ENCODE measurements around the gene PDP2.
A peak's percentile ranks its signal among the peaks of the same experiment; 100 is the strongest.
"Not testable (repeated sequence)": the region's sequence is repeated elsewhere in the genome, so short reads cannot be mapped to it uniquely, and the experiment has no call there.

PDP2 gene

GRCh38 chr16:66856184-66856730 lies 24.1 kb upstream of the PDP2 start:
- DNase-seq, result no peak

DNA sequence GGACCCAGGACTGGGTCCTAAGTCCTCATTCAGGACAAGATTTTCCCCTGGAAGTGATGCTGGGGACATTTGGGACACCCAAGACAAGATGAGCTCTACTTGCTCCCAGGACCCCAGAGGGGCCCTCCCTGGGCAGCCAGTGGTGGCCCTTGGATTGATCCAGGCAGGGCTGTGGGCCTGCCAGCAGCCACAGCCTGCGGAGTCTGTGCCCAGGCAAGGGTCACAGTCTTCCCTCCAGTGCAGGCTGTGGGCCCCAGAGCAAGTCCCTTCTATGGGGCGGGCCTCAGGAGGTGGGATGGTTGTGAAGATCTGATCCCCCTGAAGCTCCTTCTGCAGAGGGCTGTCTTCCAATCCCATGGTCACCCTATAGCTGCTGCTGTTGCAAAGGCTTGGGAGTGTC lies 23.5 kb upstream of the PDP2 start:
- no peak for DNase-seq

GRCh38 chr16:66857437-66857836 lies 22.9 kb upstream of the PDP2 start:
- no peak for DNase-seq

- no peak for DNase-seq
Measured at GRCh38 chr16:66858740-66859396, 21.4 kb upstream of the PDP2 start.

DNA sequence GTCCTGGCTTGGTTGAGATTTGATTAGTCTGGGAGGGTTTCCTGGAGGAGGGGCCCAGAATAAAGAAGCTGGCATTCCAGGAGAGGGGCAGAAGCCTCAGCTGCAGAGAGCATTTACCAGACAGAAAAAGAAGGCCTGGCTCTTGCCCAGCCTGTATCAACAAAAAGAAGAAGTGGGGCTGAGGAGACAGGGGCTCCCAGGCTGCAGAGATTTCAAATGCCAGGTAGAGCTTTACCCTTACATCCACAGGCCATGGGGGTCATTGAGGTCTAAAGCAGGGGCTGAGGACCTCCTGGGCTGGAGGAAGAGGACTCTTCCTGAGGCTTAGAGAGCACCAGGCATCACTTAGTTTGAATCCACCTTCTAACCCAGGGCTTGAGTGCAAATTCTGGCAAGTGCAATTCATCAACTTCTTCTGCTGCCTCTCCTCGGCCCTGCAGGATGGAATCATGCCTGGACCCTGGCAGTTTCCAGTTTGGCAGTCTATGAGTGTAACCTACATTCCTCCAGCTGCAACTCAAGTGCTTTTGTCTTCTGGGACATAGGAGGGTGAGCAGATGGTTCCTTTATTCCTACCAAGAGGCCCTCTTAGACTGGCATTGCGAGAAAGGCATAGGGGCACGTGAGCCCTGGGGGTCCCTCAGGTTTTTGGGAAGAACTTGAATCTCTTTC lies 20.8 kb upstream of the PDP2 start:
- DNase-seq, result no peak

GRCh38 chr16:66862023-66862520 lies 18.2 kb upstream of the PDP2 start:
- DNase-seq, result no peak

DNA sequence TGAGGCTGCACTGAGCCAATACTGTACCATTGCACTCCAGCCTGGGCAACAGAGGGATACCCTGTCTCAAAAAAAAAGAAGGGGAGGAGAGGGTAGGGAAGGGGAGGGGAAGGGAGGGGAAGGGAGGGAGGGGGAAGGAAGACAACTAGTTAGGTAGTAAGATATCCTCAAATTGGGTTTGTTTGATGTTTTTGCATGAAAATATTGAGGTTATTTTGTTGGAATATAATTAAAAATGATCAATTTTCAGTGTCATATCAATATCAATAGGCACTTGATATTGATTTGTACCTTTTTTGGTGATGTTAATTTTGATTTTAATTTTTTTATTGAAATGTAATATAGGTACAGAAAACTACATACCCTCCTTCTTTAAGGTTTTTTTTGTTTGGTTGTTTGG lies 16.6 kb upstream of the PDP2 start:
- no peak for DNase-seq

- DNase-seq, result no peak
Measured at GRCh38 chr16:66869424-66869823, 10.9 kb upstream of the PDP2 start.

DNA sequence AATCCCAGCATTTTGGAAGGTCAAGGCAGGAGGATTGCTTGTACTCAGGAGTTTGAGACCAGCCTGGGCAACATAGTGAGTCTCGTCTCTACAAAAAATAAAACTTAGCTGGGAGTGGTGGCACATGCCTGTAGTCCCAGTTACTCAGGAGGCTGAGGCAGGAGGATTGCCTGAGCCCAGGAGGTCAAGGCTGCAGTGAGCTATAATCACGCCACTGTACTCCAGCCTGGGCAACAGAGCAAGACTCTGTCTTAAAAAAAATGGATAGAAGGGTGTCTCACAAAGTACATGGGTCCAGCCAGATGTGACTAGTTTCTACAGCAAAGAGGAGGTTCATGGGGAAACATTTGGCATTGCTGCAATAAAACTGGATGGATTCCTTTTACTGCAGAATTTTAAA lies 9.0 kb upstream of the PDP2 start:
- not testable (repeated sequence) for DNase-seq

DNA sequence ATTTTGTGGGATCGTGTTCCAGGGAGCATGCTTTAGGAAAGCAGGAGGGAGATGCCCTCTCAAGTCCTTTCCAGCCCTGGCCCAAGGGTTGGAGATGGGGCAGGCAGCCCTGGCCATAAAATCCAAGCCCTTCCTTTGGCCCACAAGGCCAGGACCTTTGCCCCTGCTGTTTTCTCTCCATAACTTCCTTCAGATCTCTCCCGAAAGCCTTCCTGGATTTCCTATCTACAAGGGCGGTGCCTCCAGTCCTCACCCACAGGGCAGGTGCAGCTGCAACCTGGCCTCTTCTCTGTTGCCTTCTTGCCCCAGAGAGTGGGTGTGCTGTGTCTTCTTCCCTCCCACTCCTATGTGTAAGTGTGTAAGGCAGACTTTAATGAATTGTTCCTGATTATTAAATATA lies 8.5 kb upstream of the PDP2 start:
- no peak for DNase-seq

DNA sequence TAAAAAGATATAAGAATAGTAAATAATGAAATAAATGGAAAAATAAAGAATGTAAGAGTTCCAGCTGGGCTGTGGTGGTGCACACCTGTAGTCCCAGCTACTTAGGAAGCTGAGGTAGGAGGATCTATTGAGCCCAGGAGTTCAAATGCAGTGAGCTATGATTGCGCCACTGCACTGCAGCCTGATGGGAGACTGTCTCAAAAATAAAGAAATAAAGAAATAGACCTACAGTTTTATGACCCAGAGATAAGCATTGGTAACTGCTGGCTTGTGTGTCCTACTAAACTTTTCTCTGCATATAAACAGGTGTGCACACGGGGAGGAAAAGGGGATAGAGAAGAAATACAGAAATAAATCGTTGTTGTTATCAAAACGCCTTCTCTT lies 7.8 kb upstream of the PDP2 start:
- DNase-seq, result no peak

- peak; percentile 96 for DNase-seq
Measured at GRCh38 chr16:66872943-66873684, 7.2 kb upstream of the PDP2 start.

DNA sequence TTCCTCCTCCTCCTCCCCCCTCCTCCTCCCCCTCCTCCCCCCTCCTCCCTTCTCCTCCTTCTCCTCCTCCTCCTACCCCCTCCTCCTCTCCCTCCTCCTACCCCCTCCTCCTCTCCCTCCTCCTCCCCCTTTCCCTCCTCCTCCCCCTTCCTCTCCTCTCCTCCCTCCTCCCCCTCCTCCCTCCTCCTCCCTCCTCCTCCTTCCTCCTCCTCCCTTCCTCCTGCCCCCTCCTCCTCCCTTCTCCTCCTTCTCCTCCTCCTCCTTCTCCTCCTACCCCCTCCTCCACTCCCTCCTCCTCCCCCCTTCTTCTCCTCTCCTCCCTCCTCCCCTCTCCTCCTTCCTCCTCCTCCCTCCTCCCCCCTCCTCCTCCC lies 6.6 kb upstream of the PDP2 start:
- DNase-seq, result no peak

DNA sequence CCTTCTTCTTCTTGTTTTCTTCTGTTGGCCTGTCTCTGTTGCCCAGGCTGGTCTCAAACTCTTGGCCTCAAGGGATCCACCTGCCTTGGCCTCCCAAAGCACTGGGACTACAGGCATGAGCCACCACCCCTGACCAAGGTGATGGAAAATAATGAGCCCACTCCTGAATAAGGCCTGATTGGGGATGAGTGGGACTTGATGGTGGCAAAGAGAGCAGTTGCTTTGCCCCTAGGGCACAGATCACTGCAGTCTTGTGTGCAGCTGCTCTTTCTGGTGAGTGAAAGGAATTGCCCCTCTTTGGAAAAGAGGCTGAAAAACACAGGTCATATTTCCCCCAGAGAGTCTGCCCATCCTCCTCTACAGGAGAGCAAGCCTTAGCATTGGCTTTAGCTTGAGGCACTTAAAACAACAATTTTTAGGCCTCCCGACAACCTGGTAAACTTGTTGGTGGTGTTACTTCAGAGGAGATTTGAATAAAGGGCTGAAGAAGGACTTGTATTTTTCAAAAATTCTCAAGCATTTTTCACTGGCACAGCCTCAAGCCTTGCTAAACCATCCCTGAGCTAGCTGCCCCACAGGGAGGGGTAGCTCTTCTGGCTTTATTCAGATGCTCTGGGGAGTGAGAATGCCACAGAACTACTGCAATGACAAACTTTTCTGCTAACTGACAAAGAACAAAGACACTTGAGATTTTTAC lies 6.1 kb upstream of the PDP2 start:
- DNase-seq, result peak; percentile 36

DNA sequence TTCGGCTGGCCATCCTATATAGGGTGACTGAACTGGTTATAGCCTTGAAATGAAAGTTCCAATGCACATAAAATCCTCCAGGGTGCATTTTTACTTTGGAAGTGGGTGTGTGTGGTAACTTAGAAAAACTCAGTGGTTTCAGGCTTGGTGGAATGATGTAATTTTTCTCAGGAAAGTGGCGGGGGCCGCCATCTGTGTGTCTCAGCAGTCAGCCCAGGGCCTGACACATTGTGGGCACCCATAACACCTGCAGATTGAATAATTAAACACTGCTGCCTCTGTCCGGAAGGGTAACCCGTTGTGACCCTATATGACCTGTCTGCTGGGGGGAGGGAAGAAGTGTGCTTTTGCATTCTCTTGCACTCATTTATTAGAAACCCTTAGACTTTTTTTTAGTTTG lies 2.2 kb upstream of the PDP2 start:
- DNase-seq, result peak; percentile 88

DNA sequence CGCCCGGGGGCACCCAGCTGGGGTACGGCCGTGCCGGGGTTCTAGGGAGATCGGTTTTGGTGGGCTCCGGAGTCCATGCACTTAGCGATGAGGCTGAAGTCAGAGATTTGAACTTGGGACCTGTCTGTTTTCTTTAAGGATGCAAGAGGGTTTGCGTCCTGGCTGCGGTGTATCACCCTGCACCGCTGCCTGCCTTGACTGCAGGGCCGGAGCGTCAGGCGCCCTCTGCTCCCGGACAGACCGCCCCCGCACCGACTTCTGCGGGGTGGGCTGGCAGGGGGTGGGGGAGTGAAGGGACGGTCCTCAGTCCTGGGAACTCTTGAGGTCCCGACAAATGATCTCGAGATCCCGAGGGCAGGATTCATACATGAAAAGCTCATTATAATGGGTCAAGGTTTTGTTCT lies 701 bp downstream of the PDP2 start:
- peak; percentile 42 for DNase-seq

DNA sequence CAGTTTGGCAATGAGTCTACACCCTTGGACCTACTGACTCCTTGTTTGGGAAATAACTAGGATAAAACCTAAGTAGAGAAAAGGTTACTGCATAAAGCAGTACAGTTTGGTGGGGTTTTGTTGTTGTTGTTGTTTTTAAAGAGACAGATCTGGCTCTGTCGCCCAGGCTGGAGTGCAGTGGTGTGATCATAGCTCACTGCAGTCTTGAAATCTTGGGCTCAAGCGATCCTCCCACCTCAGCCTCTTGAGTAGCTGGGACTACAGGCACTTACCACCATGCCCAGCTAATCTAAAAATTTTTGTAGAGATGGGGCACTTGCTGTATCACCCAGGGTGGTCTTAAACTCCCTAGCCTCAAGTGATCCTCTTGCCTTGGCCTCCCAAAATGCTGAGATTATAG lies 1.2 kb downstream of the PDP2 start:
- DNase-seq, result no peak

DNA sequence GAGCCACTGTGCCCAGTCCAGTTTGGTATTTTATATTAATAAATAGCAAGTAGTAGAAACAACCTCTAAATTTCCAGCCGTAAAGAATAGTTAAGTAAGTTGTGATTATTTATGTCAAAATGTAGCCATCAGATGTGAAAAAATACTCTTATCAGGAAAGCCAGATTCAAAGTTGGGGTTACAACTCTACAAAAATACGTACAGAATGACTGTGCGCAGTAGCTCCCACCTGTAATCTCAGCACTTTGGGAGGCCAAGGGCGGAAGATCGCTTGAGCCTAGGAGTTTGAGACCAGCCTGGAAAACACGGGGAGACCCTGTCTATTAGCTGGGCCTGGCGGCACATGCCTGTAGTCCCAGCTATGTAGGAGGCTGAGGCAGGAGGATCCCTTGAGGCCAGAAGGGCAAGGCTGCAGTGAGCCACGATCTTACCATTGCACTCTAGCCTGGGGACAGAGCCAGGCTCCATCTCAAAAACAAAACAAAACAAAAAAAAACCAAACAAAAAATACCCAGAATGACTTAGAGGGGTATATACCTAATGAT lies 1.7 kb downstream of the PDP2 start:
- no peak for DNase-seq

- no peak for DNase-seq
Measured at GRCh38 chr16:66882702-66883101, 2.4 kb downstream of the PDP2 start.

DNA sequence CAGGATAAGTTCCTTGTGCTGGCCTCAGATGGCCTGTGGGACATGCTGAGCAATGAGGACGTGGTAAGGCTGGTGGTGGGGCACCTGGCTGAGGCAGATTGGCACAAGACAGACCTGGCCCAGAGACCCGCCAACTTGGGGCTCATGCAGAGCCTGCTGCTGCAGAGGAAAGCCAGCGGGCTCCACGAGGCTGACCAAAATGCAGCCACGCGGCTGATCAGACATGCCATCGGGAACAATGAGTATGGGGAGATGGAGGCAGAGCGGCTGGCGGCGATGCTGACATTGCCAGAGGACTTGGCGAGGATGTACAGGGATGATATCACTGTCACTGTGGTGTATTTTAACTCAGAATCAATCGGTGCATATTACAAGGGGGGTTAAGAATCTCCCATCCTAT lies 5.2 kb downstream of the PDP2 start:
- no peak for DNase-seq

GRCh38 chr16:66886321-66886720 lies 6.0 kb downstream of the PDP2 start:
- no peak for DNase-seq

DNA sequence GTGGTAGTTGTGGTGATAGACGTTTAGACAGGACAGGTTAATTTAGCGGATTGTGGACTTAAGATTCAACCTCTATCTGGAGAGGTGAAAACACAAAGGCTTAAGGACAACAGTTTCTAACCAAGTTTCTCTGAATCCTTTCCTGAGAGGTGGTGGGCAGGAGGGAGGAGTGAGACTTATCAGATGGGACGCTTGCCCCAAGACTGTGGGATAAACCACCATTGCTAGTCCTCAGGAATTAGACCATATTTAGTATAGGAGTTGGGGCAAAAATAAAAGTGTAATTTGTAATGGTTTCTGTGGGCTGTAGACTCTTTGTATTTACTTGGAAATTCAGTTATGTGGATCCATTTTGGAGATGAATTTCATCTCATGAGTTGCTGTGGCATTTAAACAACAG lies 6.6 kb downstream of the PDP2 start:
- DNase-seq, result no peak
